ENCODE results near the gene FYTTD1.

FYTTD1 gene

GRCh38 chr3:197775317-197775716 lies 25.6 kb downstream of the FYTTD1 start:
- no peak for TF ChIP-seq FOXP2 (optimal IDR thresholded peaks at IDR 0.05; ENCODE audit: borderline replicate concordance, extremely low read depth, extremely low read length, insufficient read depth)
- TF ChIP-seq, protein P1, sequence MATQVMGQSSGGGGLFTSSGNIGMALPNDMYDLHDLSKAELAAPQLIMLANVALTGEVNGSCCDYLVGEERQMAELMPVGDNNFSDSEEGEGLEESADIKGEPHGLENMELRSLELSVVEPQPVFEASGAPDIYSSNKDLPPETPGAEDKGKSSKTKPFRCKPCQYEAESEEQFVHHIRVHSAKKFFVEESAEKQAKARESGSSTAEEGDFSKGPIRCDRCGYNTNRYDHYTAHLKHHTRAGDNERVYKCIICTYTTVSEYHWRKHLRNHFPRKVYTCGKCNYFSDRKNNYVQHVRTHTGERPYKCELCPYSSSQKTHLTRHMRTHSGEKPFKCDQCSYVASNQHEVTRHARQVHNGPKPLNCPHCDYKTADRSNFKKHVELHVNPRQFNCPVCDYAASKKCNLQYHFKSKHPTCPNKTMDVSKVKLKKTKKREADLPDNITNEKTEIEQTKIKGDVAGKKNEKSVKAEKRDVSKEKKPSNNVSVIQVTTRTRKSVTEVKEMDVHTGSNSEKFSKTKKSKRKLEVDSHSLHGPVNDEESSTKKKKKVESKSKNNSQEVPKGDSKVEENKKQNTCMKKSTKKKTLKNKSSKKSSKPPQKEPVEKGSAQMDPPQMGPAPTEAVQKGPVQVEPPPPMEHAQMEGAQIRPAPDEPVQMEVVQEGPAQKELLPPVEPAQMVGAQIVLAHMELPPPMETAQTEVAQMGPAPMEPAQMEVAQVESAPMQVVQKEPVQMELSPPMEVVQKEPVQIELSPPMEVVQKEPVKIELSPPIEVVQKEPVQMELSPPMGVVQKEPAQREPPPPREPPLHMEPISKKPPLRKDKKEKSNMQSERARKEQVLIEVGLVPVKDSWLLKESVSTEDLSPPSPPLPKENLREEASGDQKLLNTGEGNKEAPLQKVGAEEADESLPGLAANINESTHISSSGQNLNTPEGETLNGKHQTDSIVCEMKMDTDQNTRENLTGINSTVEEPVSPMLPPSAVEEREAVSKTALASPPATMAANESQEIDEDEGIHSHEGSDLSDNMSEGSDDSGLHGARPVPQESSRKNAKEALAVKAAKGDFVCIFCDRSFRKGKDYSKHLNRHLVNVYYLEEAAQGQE (IDR thresholded peaks at IDR 0.05; ENCODE audit: insufficient read depth in 1 of 2, low read depth in 2 of 2, low read length in 2 of 2): no peak
- TF ChIP-seq SIN3A (IDR thresholded peaks at IDR 0.05; ENCODE audit: borderline replicate concordance, insufficient read depth, low read length): no peak
- TF ChIP-seq POLR2AphosphoS5 (IDR thresholded peaks at IDR 0.05; ENCODE audit: low read depth, low read length): no peak
- TF ChIP-seq TAF1 (IDR thresholded peaks at IDR 0.05; ENCODE audit: borderline replicate concordance, insufficient read depth, low read length): no peak

DNA sequence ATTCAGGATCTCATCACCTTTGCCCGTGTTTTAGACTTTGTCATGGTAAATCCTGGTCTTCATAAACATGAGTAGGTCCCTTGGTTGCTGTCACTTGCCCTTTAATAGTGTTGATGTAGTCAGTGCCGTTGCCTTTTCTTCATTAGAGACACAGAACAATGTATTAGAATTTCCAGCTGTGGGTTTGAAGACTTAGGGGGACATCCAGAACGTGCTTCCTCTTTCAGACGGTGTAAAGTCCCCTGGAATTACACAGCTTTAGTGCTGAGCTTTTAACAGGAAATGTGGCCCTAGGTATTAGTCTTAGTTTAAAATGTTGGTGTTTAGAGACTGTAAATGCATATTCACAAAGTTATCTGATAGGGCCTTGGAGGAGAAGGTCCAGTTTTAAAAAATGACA lies 32.5 kb downstream of the FYTTD1 start:
- no peak for TF ChIP-seq SIN3A (IDR thresholded peaks at IDR 0.05; ENCODE audit: borderline replicate concordance, insufficient read depth, low read length)
- TF ChIP-seq TAF1 (IDR thresholded peaks at IDR 0.05; ENCODE audit: borderline replicate concordance, insufficient read depth, low read length): no peak
- TF ChIP-seq POLR2AphosphoS5 (IDR thresholded peaks at IDR 0.05; ENCODE audit: low read depth, low read length): no peak
- TF ChIP-seq, protein P1 (IDR thresholded peaks at IDR 0.05; ENCODE audit: insufficient read depth in 1 of 2, low read depth in 2 of 2, low read length in 2 of 2): no peak
- no peak for TF ChIP-seq FOXP2 (optimal IDR thresholded peaks at IDR 0.05; ENCODE audit: borderline replicate concordance, extremely low read depth, extremely low read length, insufficient read depth)

GRCh38 chr3:197784019-197784585 lies 34.4 kb downstream of the FYTTD1 start:
- TF ChIP-seq FOXP2 (optimal IDR thresholded peaks at IDR 0.05; ENCODE audit: borderline replicate concordance, extremely low read depth, extremely low read length, insufficient read depth) (no peak), SIN3A (IDR thresholded peaks at IDR 0.05; ENCODE audit: borderline replicate concordance, insufficient read depth, low read length) (no peak), TAF1 (IDR thresholded peaks at IDR 0.05; ENCODE audit: borderline replicate concordance, insufficient read depth, low read length) (no peak), POLR2AphosphoS5 (IDR thresholded peaks at IDR 0.05; ENCODE audit: low read depth, low read length) (no peak)
- TF ChIP-seq, protein P1 (IDR thresholded peaks at IDR 0.05; ENCODE audit: insufficient read depth in 1 of 2, low read depth in 2 of 2, low read length in 2 of 2): no peak

- TF ChIP-seq, protein P1 (IDR thresholded peaks at IDR 0.05; ENCODE audit: insufficient read depth in 1 of 2, low read depth in 2 of 2, low read length in 2 of 2): no peak
- TF ChIP-seq TAF1 (IDR thresholded peaks at IDR 0.05; ENCODE audit: borderline replicate concordance, insufficient read depth, low read length) (no peak), FOXP2 (optimal IDR thresholded peaks at IDR 0.05; ENCODE audit: borderline replicate concordance, extremely low read depth, extremely low read length, insufficient read depth) (no peak), POLR2AphosphoS5 (IDR thresholded peaks at IDR 0.05; ENCODE audit: low read depth, low read length) (no peak), SIN3A (IDR thresholded peaks at IDR 0.05; ENCODE audit: borderline replicate concordance, insufficient read depth, low read length) (no peak)
Measured at GRCh38 chr3:197787412-197787811, 37.7 kb downstream of the FYTTD1 start.

Measured in PFSK-1 (cell line).